ENCODE data around the gene PIM2. TPM values are rescaled to one million over a fixed set of nuclear protein-coding genes. Genes with fewer than 3 reads are reported as not detected.

The PIM2 gene
- total RNA-seq, 1 experiment from 2014 or later = 8.0 TPM

GRCh38 chrX:48904180-48904579, 14.6 kb downstream of the PIM2 start:
- H3K27me3 ChIP-seq = no peaks in the 10 kb centered on the region
- H3K27ac ChIP-seq = no peak overlapping the region
- DNase-seq = no peak
- H3K4me3 ChIP-seq = no peak overlapping the region
- no peaks in the 10 kb centered on the region for H3K9me3 ChIP-seq (replicated peaks)
- H3K36me3 ChIP-seq = no peaks in the 10 kb centered on the region
- H3K4me1 ChIP-seq = no peaks in the 10 kb centered on the region

DNA sequence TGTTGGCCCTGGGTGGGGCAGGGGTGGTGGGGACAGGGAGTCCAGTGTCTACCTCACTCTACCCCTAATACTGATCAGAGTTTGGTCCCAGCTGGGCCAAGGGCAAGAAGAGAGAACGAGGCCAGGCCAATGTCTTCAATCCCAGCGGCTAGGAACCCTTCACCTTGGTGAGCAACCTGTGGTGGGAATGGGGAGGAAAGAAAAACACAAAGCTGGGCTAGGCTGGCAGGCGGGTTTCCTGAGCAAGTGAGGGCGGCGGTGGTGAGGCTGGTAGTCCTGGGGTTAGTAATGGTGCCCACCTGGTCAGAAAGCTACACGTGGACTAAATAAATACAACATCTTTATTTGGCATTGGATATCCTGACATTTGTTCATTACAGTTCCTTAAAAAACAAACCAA, 15.5 kb downstream of the PIM2 start:
- Histone ChIP-seq H3K4me1 (no peaks in the 10 kb centered on the region), H3K27me3 (no peaks in the 10 kb centered on the region), H3K9me3 (replicated peaks) (no peaks in the 10 kb centered on the region), H3K27ac (no peak overlapping the region), H3K36me3 (no peaks in the 10 kb centered on the region), H3K4me3 (no peak overlapping the region)
- no peak for DNase-seq

GRCh38 chrX:48902776-48903175, 16.0 kb downstream of the PIM2 start:
- H3K4me3 ChIP-seq = no peak overlapping the region
- no peak overlapping the region for H3K27ac ChIP-seq
- H3K36me3 ChIP-seq = no peaks in the 10 kb centered on the region
- H3K4me1 ChIP-seq = no peaks in the 10 kb centered on the region
- no peak for DNase-seq
- no peaks in the 10 kb centered on the region for H3K27me3 ChIP-seq
- no peaks in the 10 kb centered on the region for H3K9me3 ChIP-seq (replicated peaks)

GRCh38 chrX:48902135-48902534, 16.7 kb downstream of the PIM2 start:
- Histone ChIP-seq H3K27ac (no peak overlapping the region), H3K36me3 (no peaks in the 10 kb centered on the region), H3K9me3 (replicated peaks) (no peaks in the 10 kb centered on the region), H3K4me1 (no peaks in the 10 kb centered on the region), H3K27me3 (no peaks in the 10 kb centered on the region), H3K4me3 (no peak overlapping the region)
- DNase-seq = no peak

DNA sequence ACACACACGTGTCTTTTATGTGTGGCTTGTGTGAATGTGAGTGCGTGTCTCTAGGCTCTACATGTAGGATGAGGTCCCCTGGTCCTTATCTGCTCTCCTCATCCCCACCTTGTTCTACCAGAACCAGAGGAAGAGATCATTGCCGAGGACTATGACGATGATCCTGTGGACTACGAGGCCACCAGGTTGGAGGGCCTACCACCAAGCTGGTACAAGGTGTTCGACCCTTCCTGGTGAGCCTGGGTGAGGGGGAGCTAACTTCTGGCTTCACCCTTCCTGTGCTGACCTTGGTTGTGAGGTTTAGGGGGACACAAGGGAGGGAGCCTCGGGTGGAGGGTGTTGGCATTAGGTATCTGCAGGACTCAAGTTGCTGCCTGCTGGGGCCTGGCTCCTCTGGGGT, 17.8 kb downstream of the PIM2 start:
- Histone ChIP-seq H3K27me3 (no peaks in the 10 kb centered on the region), H3K27ac (no peak overlapping the region), H3K9me3 (replicated peaks) (no peaks in the 10 kb centered on the region), H3K36me3 (no peaks in the 10 kb centered on the region), H3K4me3 (no peak overlapping the region), H3K4me1 (no peaks in the 10 kb centered on the region)
- DNase-seq = no peak

GRCh38 chrX:48899078-48899410, 19.8 kb downstream of the PIM2 start:
- H3K4me1 ChIP-seq = no peaks in the 10 kb centered on the region
- H3K27ac ChIP-seq = no peak overlapping the region
- no peaks in the 10 kb centered on the region for H3K36me3 ChIP-seq
- H3K9me3 ChIP-seq (replicated peaks) = no peaks in the 10 kb centered on the region
- no peaks in the 10 kb centered on the region for H3K27me3 ChIP-seq
- H3K4me3 ChIP-seq = no peak overlapping the region
- DNase-seq = no peak

GRCh38 chrX:48897625-48898306, 21.1 kb downstream of the PIM2 start, which contains the start of the genes PQBP1 and TIMM17B:
TSS of gene PQBP1 (plus strand) at chrX:48897930. CDS start at chrX:48898510, 580 bp downstream.
TSS of gene TIMM17B (minus strand) at chrX:48897768. CDS start at chrX:48897749, 19 bp downstream.
- Histone ChIP-seq H3K27ac (peak within 1 kb of the TSS; percentile 88), H3K27me3 (no peaks in the 10 kb centered on the region), H3K9me3 (replicated peaks) (no peaks in the 10 kb centered on the region), H3K36me3 (no peaks in the 10 kb centered on the region), H3K4me1 (no peaks in the 10 kb centered on the region), H3K4me3 (peak within 1 kb of the TSS; percentile 81)
- DNase-seq = peak; percentile 87 to 92

DNA sequence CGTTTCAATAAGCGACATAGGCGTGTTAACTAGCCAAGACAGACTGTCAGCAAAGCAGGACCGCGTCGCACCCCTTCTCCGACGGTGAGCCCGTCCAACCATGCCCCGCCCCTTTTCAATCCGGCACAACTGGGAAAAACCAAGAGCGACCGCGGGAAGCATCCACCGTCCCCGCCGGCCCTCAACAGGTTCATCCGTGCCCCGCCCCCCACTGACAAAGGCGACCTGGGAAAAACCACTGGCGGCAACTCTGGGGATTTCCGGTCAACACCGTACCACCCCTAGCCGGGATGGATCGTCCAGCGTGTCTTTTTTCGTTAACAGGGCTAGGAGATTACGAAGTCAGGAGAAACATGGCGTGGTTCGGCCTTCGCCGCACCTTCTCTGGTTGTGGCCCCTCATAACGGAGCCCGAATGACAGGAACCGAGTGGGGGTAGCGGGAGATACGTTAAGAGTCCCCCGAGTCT, 21.6 kb downstream of the PIM2 start:
- H3K4me1 ChIP-seq = no peaks in the 10 kb centered on the region
- no peaks in the 10 kb centered on the region for H3K36me3 ChIP-seq
- DNase-seq = peak; percentile 78
- H3K27ac ChIP-seq = peak overlapping the region; percentile 88
- peak overlapping the region; percentile 81 for H3K4me3 ChIP-seq
- no peaks in the 10 kb centered on the region for H3K27me3 ChIP-seq
- H3K9me3 ChIP-seq (replicated peaks) = no peaks in the 10 kb centered on the region

- no peaks in the 10 kb centered on the region for H3K27me3 ChIP-seq
- no peaks in the 10 kb centered on the region for H3K9me3 ChIP-seq (replicated peaks)
- peak; percentile 15 to 41 for DNase-seq
- H3K27ac ChIP-seq = peak overlapping the region; percentile 88
- H3K4me3 ChIP-seq = peak overlapping the region; percentile 81
- no peaks in the 10 kb centered on the region for H3K4me1 ChIP-seq
- H3K36me3 ChIP-seq = no peaks in the 10 kb centered on the region
These were observed 22.2 kb downstream of the PIM2 start for GRCh38 chrX:48896611-48897011.

DNA sequence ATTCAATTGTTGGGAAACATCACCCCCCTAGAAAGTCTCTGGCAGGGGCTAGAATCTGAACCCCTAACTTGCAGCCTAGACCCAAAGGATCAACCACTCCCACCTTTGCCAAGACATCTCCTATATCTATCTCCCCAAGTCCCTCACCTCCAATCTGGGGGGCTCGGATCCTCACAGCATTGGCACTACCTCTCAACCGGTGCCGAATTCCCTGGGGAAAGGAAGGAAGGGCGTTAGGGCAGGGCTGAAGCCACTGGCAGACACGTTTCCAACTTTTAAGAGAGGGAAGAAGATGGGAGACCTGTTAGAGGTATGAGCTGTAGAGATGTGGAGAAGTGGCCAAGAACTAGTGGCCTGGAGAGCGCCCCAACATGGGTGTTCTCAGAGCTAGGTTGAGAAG, 23.9 kb downstream of the PIM2 start:
- no peak for DNase-seq
- no peaks in the 10 kb centered on the region for H3K9me3 ChIP-seq (replicated peaks)
- H3K4me3 ChIP-seq = no peak overlapping the region
- no peaks in the 10 kb centered on the region for H3K4me1 ChIP-seq
- H3K36me3 ChIP-seq = no peaks in the 10 kb centered on the region
- H3K27ac ChIP-seq = no peak overlapping the region
- no peaks in the 10 kb centered on the region for H3K27me3 ChIP-seq

DNA sequence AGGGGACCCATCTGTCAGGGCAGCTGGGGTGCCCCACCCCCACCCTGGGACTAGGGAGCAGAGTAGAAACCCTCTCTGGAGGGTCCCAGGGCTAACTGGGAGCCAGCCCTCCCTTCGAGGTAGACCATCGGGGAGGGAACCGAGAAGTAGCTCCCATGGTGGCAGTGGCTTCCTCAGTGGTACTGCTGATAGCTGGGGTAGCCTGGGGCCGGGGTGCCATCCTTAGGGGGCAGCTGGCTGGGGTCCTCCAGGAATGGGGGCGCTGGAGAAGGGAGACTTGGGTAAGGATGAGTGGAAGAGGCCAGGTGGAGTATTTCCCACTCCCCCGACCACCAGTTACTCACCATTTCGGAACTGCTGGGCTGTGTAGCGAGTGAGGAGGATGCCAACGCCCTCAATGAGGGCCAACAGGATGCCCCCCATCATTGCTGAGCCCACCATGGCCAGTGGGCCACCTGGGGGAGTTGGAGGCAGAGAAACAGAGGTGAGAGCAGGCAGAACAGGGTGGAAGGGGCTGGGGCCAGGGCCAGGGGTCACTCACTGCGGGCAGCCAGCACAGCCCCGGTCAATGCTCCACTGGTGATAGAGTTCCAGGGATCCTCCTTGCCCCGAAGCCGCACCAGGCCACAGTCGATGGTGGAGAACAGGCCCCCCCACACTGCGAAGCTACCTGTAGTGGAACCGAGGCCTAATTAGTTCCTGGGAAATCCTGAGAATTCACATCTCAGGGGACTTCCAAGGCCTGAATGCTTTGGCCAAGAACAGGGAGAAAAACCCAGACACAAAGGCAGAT, 25.1 kb downstream of the PIM2 start:
- no peak overlapping the region for H3K27ac ChIP-seq
- no peaks in the 10 kb centered on the region for H3K9me3 ChIP-seq (replicated peaks)
- H3K4me1 ChIP-seq = no peaks in the 10 kb centered on the region
- H3K4me3 ChIP-seq = no peak overlapping the region
- H3K27me3 ChIP-seq = no peaks in the 10 kb centered on the region
- no peak for DNase-seq
- H3K36me3 ChIP-seq = no peaks in the 10 kb centered on the region

GRCh38 chrX:48892896-48893295, 25.9 kb downstream of the PIM2 start:
- no peak for DNase-seq
- Histone ChIP-seq H3K9me3 (replicated peaks) (no peaks in the 10 kb centered on the region), H3K27me3 (no peaks in the 10 kb centered on the region), H3K4me3 (no peak overlapping the region), H3K4me1 (no peaks in the 10 kb centered on the region), H3K36me3 (no peaks in the 10 kb centered on the region), H3K27ac (no peak overlapping the region)

DNA sequence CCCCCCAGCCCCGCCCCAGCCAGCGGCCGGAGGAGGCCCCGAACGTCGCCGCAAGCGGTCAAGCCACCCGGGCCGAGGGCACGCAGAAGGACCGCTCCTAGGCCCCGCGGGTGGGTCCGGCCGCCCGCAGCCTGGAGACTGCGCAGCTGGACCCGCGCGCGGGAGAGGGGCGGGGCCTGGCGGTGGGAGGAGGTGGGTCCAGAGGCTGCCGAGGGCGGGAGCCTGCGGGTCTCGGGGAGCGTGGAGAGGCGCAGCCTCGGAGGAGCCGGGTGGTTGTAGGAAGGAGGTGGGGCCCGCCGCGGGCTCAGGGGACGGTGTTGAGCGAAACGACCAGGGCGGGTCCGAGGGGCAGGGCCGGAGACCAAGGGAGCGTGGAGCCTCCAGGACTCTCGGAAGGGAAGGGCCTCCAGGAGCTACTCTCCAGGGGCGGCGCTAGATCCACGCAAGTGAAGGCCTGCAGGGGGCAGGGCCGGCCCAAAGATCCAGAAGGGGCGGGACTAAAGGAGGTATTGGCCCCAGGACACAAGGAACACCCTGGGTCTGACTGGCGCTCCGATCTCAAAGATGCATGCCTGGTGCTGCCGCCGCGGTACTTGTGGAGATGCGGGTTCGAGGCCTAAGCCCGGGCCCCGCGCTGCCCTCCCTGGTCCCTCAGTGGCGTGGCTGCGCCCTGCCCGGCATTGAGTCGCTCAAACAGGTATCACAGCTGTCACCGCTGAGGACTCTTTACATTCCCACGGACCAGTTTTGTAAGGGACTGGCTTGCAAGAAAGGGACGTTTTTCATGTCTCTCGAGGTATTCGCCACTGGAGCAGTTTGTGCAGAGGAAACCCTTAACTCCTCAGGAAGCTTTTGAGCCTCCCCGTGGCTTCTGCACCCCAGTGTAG, 27.2 kb downstream of the PIM2 start:
- Histone ChIP-seq H3K27me3 (no peaks in the 10 kb centered on the region), H3K4me3 (peak overlapping the region; percentile 59), H3K36me3 (no peaks in the 10 kb centered on the region), H3K27ac (no peak overlapping the region), H3K9me3 (replicated peaks) (no peaks in the 10 kb centered on the region), H3K4me1 (no peaks in the 10 kb centered on the region)
- DNase-seq = peak; percentile 85 to 88

- peak in 1 of 2 experiments; percentile 17 for DNase-seq
- no peaks in the 10 kb centered on the region for H3K36me3 ChIP-seq
- H3K4me1 ChIP-seq = no peaks in the 10 kb centered on the region
- H3K9me3 ChIP-seq (replicated peaks) = no peaks in the 10 kb centered on the region
- peak overlapping the region; percentile 59 for H3K4me3 ChIP-seq
- H3K27ac ChIP-seq = no peak overlapping the region
- H3K27me3 ChIP-seq = no peaks in the 10 kb centered on the region
These were observed 27.9 kb downstream of the PIM2 start for GRCh38 chrX:48890934-48891401.
